Mesothelial cell of epicardium (in vitro differentiated cells): Measurements from ENCODE around the gene CRISPLD2. TPM values are rescaled to one million over a fixed set of nuclear protein-coding genes. Genes with fewer than 3 reads are reported as not detected.

Experiments
- DNase-seq, 2 experiments: peaks; one replicate each; pipeline ENCODE4 v3.0.0; 2021; ENCODE audit warnings: low spot score in 2 of 2; ENCODE audit not compliant: unreplicated experiment in 2 of 2
- H3K27ac Mint-ChIP-seq: 2 replicates; pipeline ENCODE4 v1.8.0; 2021; ENCODE audit warnings: mixed read lengths
- H3K27me3 Mint-ChIP-seq: 2 replicates; pipeline ENCODE4 v1.8.0; 2021; ENCODE audit warnings: low read depth, mixed read lengths
- H3K36me3 Mint-ChIP-seq: 2 replicates; pipeline ENCODE4 v1.8.0; 2021; ENCODE audit warnings: mixed read lengths
- H3K4me1 Mint-ChIP-seq: 2 replicates; pipeline ENCODE4 v1.8.0; 2021; ENCODE audit warnings: mixed read lengths
- H3K4me3 Mint-ChIP-seq: 2 replicates; pipeline ENCODE4 v1.8.0; 2021; ENCODE audit warnings: mild to moderate bottlenecking, moderate library complexity, mixed read lengths
- H3K9me3 Mint-ChIP-seq: 2 replicates; pipeline ENCODE4 v1.8.0; 2021; ENCODE audit warnings: mixed read lengths
- CTCF ChIP-seq: fragments of 200-600 bp; sonication (generic); IDR thresholded peaks from one replicate; pipeline ENCODE4 v1.5.0; 2021; ENCODE audit warnings: antibody characterized with exemption; ENCODE audit not compliant: unreplicated experiment
- total RNA-seq: library from RNA; stranded (reverse); gene quantifications from 3 replicates; pipeline ENCODE4 v1.2.1, GENCODE V29; 2021

CRISPLD2 gene
- total RNA-seq, 1 donor from 2014 or later = 80.1 TPM

DNA sequence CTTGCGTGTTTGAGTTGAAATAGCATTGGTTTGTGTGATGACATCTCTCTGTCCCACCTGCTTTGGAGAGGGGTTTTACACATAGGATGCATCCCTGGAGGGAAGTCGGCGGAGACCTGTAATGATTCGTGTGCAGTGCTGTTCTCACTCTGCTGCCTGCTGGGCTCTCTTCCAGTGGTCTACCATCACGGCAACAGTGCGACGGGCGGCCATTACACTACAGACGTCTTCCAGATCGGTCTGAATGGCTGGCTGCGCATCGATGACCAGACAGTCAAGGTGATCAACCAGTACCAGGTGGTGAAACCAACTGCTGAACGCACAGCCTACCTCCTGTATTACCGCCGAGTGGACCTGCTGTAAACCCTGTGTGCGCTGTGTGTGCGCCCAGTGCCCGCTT lies 41.1 kb upstream of the CRISPLD2 start:
- no peak for TF ChIP-seq CTCF

GRCh38 chr16:84780063-84780462 lies 39.7 kb upstream of the CRISPLD2 start:
- no peak overlapping the region for H3K27ac Mint-ChIP-seq
- no peak for TF ChIP-seq CTCF
- peaks cover 6% of the 10 kb centered on the region for H3K4me1 Mint-ChIP-seq
- no peak for DNase-seq
- no peak overlapping the region for H3K4me3 Mint-ChIP-seq
- no peaks in the 10 kb centered on the region for H3K27me3 Mint-ChIP-seq
- peaks cover 37% of the 10 kb centered on the region for H3K36me3 Mint-ChIP-seq
- H3K9me3 Mint-ChIP-seq = no peaks in the 10 kb centered on the region

More for the DNA sequence above, 41.1 kb upstream of the CRISPLD2 start:
- H3K4me3 Mint-ChIP-seq = no peak overlapping the region
- H3K9me3 Mint-ChIP-seq = no peaks in the 10 kb centered on the region
- H3K4me1 Mint-ChIP-seq = peaks cover 2% of the 10 kb centered on the region
- no peak overlapping the region for H3K27ac Mint-ChIP-seq
- peaks cover 44% of the 10 kb centered on the region for H3K36me3 Mint-ChIP-seq
- no peak for DNase-seq
- H3K27me3 Mint-ChIP-seq = no peaks in the 10 kb centered on the region

DNA sequence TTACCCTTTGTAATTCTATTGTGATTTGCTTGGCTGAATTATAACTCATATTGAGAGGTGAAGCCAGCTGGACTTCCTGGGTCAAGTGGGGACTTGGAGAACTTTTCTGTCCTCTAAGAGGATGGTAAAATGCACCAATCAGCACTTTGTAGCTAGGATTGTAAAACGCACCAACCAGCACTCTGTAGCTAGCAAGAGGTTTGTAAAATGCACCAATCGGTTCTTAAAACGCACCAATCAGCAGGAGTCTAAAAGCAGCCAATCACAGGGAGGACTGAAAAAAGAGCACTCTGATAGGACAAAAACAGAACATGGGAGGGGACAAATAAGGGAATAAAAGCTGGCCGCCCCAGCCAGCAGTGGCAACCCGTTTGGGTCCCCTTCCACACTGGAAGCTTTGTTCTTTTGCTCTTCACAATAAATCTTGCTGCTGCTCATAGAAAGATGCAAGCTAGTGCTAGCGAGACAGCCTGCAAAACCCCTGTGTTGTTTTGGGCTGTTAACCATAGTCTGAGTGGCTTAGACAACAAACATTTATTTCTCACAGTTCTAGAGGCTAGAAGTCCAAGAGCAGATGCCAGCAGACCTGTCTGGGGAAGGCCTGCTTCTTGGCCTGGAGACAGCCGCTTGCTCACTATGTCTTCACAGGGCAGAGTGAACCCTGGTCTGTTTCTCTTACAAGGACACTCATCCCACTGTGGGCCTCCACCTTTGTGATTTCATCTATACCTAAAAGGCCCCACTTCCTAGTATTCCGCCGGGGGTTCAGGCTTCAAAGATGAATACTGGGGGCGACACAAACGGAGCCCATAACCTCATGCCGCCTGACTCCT lies 39.0 kb upstream of the CRISPLD2 start:
- Mint-ChIP-seq H3K36me3 (peaks cover 32% of the 10 kb centered on the region), H3K4me1 (peaks cover 11% of the 10 kb centered on the region), H3K27me3 (no peaks in the 10 kb centered on the region), H3K9me3 (no peaks in the 10 kb centered on the region), H3K27ac (peak overlapping the region; percentile 53), H3K4me3 (no peak overlapping the region)
- DNase-seq = no peak
- TF ChIP-seq CTCF = no peak

- TF ChIP-seq CTCF = no peak
- peaks cover 28% of the 10 kb centered on the region for H3K36me3 Mint-ChIP-seq
- peaks cover 28% of the 10 kb centered on the region for H3K4me1 Mint-ChIP-seq
- no peak overlapping the region for H3K27ac Mint-ChIP-seq
- no peaks in the 10 kb centered on the region for H3K27me3 Mint-ChIP-seq
- H3K4me3 Mint-ChIP-seq = no peak overlapping the region
- no peaks in the 10 kb centered on the region for H3K9me3 Mint-ChIP-seq
- DNase-seq = no peak
These were observed 36.9 kb upstream of the CRISPLD2 start for GRCh38 chr16:84782846-84783245.

GRCh38 chr16:84785843-84786581 lies 33.8 kb upstream of the CRISPLD2 start:
- Mint-ChIP-seq H3K4me3 (peak overlapping the region; percentile 5), H3K36me3 (peaks cover 4% of the 10 kb centered on the region)
- peak; percentile 67 to 81 for DNase-seq

More at GRCh38 chr16:84785843-84786581, 33.8 kb upstream of the CRISPLD2 start:
- Mint-ChIP-seq H3K4me1 (peaks cover 40% of the 10 kb centered on the region), H3K27ac (peak overlapping the region; percentile 91), H3K9me3 (no peaks in the 10 kb centered on the region), H3K27me3 (no peaks in the 10 kb centered on the region)
- no peak for TF ChIP-seq CTCF
